Epithelial cell of proximal tubule (primary cell): ENCODE results near the gene BLZF1. TPM values are rescaled to one million over a fixed set of nuclear protein-coding genes. Genes with fewer than 3 reads are reported as not detected.

Experiments used
- DNase-seq: peaks from one replicate; pipeline ENCODE4 v3.0.0-alpha.2; 2011; ENCODE audit warnings: low read depth
- H3K4me3 ChIP-seq: 2 replicates; pipeline ENCODE4 v1.5.1; 2011; ENCODE audit warnings: low read depth, mild to moderate bottlenecking, low read length
- total RNA-seq: library from RNA; depleted of rRNA; stranded (reverse); fragments of >200 nt; gene quantifications from 2 replicates; pipeline ENCODE4 v1.2.3, GENCODE V29; 2015
- TF ChIP-seq, protein P1 (sequence below): conservative IDR thresholded peaks from 2 replicates; pipeline ENCODE4 v1.5.1; 2012; ENCODE audit warnings: low read depth, mild to moderate bottlenecking, low read length

The BLZF1 gene, protein sequence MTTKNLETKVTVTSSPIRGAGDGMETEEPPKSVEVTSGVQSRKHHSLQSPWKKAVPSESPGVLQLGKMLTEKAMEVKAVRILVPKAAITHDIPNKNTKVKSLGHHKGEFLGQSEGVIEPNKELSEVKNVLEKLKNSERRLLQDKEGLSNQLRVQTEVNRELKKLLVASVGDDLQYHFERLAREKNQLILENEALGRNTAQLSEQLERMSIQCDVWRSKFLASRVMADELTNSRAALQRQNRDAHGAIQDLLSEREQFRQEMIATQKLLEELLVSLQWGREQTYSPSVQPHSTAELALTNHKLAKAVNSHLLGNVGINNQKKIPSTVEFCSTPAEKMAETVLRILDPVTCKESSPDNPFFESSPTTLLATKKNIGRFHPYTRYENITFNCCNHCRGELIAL
- 21.8 and 27.2 TPM in 2 replicates for total RNA-seq

DNA sequence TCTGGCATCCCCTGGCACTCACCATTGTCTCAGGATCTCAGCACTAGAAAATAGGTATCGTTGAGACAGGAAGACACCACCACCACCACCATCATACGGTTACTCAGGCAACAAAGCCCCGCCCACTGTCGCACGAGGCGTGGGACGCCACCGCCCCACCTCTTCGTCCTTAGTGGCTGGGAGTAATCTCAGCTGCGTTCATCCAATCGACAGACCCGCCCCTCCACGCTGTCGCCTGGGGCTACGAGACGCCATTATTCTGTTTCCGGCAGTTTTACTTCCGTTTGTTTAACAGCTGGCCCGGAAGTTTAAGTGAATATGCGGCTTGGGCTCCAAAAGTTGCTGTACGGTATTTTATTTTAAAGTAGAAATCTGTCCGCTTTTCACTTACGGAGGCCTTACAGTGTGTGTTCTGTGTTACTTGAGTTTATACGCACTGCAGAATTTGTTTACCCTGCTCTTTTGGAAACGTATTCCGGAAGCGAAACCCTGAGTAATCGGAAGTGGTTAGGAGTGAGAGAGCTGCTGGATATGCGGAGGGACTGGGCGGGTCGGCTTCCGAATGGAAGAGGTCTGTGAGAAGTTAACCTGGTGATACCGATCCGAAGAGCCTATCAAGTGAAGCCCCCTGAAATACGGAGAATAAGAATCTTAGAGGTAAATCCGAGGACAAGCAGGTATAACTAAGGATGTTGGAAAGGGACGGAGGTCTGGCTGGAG lies at the start of gene BLZF1, which contains the start of gene NME7:
Gene BLZF1, plus strand, starts transcription at position 510 of the 720 bp plus-strand sequence. CDS start 1,328 bp downstream, outside the sequence.
Gene NME7, minus strand, starts transcription at position 112 of the 720 bp plus-strand sequence. Its CDS starts 87 bp downstream, at position 25.
- DNase-seq = peak; percentile 86
- TF ChIP-seq, protein P1, sequence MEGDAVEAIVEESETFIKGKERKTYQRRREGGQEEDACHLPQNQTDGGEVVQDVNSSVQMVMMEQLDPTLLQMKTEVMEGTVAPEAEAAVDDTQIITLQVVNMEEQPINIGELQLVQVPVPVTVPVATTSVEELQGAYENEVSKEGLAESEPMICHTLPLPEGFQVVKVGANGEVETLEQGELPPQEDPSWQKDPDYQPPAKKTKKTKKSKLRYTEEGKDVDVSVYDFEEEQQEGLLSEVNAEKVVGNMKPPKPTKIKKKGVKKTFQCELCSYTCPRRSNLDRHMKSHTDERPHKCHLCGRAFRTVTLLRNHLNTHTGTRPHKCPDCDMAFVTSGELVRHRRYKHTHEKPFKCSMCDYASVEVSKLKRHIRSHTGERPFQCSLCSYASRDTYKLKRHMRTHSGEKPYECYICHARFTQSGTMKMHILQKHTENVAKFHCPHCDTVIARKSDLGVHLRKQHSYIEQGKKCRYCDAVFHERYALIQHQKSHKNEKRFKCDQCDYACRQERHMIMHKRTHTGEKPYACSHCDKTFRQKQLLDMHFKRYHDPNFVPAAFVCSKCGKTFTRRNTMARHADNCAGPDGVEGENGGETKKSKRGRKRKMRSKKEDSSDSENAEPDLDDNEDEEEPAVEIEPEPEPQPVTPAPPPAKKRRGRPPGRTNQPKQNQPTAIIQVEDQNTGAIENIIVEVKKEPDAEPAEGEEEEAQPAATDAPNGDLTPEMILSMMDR = no peak
- peak within 1 kb of the TSS; percentile 93 for H3K4me3 ChIP-seq

DNA sequence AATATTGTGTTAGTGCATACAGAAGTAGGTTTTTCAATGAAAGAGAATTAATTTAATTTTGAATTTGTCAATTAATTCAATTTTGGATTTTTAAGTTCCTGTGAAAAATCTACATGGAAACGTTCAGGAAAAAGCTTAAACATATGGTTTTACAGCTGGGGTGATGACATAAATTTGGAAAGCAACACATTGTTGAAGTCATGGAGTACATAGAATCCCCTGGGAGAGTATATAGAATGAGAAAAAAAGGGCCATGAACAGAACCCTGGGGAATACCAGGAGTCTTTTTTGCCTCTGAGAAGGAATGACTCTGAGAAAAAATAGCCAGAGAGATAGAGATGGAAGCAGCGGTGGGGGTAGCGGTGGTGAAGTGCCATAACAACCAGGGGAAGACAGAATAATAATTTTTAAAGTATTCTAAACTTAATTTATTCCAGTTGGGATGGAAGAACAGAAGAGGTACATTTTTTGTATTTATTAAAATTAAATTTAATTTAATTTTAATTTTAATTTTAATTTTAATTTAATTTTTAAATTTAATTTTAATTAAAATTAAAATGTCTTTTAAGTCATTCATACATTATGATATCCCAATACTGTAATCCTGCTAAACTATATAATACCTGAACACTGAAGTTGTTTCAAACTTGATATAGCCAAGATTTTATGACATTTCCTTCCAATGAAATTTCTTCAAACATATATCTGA lies 49.3 kb upstream of the BLZF1 start:
- no peak for DNase-seq

DNA sequence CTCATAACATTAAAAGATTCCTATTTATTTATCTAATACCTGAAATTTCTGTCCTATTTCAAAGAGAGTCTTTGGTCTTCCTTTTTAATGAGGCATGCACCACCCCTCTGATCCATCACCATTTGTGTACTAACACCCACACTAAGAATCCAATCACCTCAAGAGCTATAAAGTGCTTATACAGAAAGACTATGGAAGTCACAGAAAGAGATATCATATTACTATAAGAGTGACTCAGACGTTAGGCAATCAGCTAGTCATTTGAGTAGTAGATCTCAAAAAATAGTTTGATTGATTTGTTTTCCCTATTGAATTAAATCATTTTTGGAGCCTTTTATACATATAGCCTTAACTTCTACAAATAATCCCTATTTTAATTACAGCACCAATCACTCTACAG lies 46.5 kb upstream of the BLZF1 start:
- H3K4me3 ChIP-seq = no peak overlapping the region
- no peak for DNase-seq
- TF ChIP-seq, protein P1 = no peak

More for the DNA sequence above, 49.3 kb upstream of the BLZF1 start:
- TF ChIP-seq, protein P1 = no peak
- H3K4me3 ChIP-seq = no peak overlapping the region

DNA sequence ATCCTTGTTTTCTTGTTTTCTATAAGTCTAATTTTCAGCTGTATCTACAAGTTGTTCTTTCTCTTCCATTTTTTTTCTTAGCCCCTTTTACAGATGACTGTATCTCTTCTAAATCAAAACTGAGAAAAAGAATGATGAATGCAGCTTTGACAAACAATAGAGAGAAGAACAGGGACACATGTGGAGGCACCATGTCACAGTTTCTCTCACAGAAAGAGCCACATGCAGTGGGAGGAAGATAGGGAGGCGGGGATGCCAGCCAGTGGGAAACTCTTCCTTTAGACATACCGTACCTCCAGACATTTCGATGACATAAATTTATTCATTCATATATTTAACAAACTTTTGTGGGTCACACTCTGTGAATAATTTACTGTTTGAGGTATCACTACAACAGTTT lies 45.9 kb upstream of the BLZF1 start:
- TF ChIP-seq, protein P1 = no peak
- no peak for DNase-seq
- H3K4me3 ChIP-seq = no peak overlapping the region

DNA sequence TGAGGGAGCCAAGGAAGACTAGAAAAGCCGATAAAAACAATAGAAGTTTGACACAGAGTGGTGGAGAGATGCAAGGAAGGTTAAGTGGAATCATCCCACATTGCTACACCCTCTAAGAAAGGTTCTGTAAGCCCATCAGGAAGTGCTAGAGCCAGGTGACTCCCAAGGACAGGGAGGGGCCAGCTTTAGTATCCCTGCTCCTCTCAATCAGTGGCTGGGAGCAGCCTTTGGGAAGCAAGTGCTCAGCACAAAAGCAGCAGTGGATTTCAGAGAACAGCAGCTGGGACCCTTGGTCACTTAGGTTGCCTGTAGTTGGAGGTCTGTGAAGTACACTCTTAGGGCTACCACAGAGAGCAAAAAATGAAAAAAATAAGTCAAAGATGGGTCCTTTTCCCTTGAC lies 42.9 kb upstream of the BLZF1 start:
- TF ChIP-seq, protein P1 = no peak
- DNase-seq = no peak

DNA sequence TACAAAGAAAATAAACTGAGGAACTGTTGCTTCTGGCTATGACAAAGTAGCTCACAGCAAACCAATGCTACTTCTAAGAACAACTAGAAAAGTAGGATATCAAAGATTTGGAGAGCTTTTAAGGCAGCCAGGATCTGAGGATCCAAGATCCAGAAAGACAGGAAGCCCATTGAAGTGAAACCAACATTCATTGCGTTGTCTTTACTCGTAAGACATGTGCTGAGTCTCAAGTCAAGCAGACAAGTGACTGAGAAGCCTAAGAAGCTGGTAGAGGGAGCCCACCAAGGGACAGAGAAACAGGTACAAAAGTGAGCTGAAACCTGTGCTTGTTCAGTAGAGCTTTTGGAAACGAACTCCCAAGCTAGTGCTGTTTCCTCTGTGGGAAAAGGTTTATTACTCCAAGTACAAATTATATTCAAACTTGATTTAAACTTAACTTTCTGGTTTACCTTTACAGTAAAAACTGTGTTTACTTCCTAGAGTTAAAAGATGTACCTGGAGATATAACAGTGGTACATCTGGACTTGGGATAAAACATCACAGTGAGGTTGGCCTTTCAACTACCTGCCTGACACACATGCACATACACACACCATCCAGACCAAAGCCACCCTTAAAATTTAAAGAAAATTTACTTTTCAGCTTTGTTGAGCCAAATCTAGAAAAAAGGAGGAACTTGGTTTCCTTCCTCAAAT lies 41.6 kb upstream of the BLZF1 start:
- TF ChIP-seq, protein P1 = no peak
- no peak overlapping the region for H3K4me3 ChIP-seq
- peak; percentile 2 for DNase-seq

More for the DNA sequence above, 42.9 kb upstream of the BLZF1 start:
- H3K4me3 ChIP-seq = no peak overlapping the region
